ENCODE data around the gene CD55.

The CD55 gene

DNA sequence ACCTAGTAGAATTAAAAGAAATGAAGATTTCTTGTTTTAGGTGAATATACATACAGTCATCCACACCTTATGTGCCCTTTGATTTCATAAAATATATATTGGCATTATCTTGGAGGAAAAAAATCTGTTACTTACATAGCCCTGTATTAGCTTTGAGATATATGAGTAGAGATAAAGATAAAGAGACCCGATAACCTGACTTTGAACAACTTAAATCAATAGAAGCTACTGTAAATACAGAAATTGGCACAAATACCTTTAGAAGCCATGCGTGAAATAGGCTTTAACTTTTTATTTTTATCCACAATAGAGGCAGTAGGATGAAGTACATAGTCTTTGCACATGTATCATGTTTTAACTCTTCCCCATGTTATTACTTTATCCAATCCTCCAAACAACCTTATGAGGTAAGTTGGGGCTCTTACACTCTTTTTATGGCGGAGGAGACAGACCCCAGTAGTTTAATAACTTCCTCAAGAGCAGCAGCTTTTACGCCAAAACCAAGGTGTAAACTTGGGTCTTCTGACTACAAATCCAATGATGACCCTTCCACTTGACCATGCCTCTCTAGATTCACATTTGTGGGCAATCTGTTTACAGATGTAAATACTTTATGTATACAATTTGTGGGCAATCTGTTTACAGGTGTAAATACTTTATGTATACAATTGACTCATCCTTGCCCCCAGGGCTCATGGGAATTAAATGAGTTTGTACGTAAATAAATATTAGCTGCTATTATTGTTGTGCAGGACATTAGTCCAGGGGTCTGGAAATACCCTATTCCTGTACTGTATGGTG, 2.1 kb downstream of the CD55 start:
- WGBS (ENCODE audit: extremely low coverage, insufficient coverage, low lambda C conversion rate) = no CpG with 5 or more reads among the region's 5 CpGs
- no peak for DNase-seq
- H4K5ac ChIP-seq (ENCODE audit: low read length) = no peak overlapping the region

GRCh38 chr1:207328004-207328403, 6.5 kb downstream of the CD55 start:
- Histone ChIP-seq H3K4me2 (ENCODE audit: low read length) (no peak overlapping the region), H3K18ac (ENCODE audit: low read length) (no peak overlapping the region), H3K56ac (ENCODE audit: low read length) (no peak overlapping the region), H4K5ac (ENCODE audit: low read length) (no peak overlapping the region), H4K8ac (ENCODE audit: low read depth, low read length) (no peak overlapping the region), H3K4me1 (ENCODE audit: control insufficient read depth, low read depth, low read length) (no peaks in the 10 kb centered on the region), H3K79me2 (ENCODE audit: control insufficient read depth, insufficient read depth, low read length) (no peaks in the 10 kb centered on the region), H3K4me3 (ENCODE audit: low read length) (no peak overlapping the region), H2BK5ac (ENCODE audit: low read length) (no peak overlapping the region), H2AK5ac (ENCODE audit: low read length) (no peak overlapping the region), H3K4ac (ENCODE audit: low read depth, low read length) (no peak overlapping the region), H3K36me3 (ENCODE audit: control insufficient read depth, insufficient read depth, low read length) (no peaks in the 10 kb centered on the region), H3K27ac (ENCODE audit: low read depth, low read length) (no peak overlapping the region), H2BK15ac (replicated peaks; ENCODE audit: low read depth) (no peak overlapping the region), H3K79me1 (ENCODE audit: low read length) (no peaks in the 10 kb centered on the region), H3K27me3 (ENCODE audit: insufficient read depth, low read length, poor library complexity) (no peaks in the 10 kb centered on the region), H3K9ac (ENCODE audit: low read length) (no peak overlapping the region), H2BK120ac (ENCODE audit: low read depth, low read length) (no peak overlapping the region), H3K23ac (ENCODE audit: low read length) (no peak overlapping the region)
- no peak for DNase-seq

More for the DNA sequence above, 2.1 kb downstream of the CD55 start:
- Histone ChIP-seq H4K8ac (ENCODE audit: low read depth, low read length) (no peak overlapping the region), H3K4me2 (ENCODE audit: low read length) (no peak overlapping the region), H3K56ac (ENCODE audit: low read length) (no peak overlapping the region), H3K79me2 (ENCODE audit: control insufficient read depth, insufficient read depth, low read length) (peaks cover 4% of the 10 kb centered on the region), H3K4me1 (ENCODE audit: control insufficient read depth, low read depth, low read length) (no peaks in the 10 kb centered on the region), H2BK120ac (ENCODE audit: low read depth, low read length) (no peak overlapping the region), H3K27ac (ENCODE audit: low read depth, low read length) (no peak overlapping the region), H2BK15ac (replicated peaks; ENCODE audit: low read depth) (no peak overlapping the region), H3K27me3 (ENCODE audit: insufficient read depth, low read length, poor library complexity) (no peaks in the 10 kb centered on the region), H3K79me1 (ENCODE audit: low read length) (peaks cover 4% of the 10 kb centered on the region), H3K9ac (ENCODE audit: low read length) (no peak overlapping the region), H3K4me3 (ENCODE audit: low read length) (no peak overlapping the region), H3K18ac (ENCODE audit: low read length) (no peak overlapping the region), H2BK5ac (ENCODE audit: low read length) (no peak overlapping the region), H3K4ac (ENCODE audit: low read depth, low read length) (no peak overlapping the region), H3K23ac (ENCODE audit: low read length) (no peak overlapping the region), H2AK5ac (ENCODE audit: low read length) (no peak overlapping the region), H3K36me3 (ENCODE audit: control insufficient read depth, insufficient read depth, low read length) (no peaks in the 10 kb centered on the region)

DNA sequence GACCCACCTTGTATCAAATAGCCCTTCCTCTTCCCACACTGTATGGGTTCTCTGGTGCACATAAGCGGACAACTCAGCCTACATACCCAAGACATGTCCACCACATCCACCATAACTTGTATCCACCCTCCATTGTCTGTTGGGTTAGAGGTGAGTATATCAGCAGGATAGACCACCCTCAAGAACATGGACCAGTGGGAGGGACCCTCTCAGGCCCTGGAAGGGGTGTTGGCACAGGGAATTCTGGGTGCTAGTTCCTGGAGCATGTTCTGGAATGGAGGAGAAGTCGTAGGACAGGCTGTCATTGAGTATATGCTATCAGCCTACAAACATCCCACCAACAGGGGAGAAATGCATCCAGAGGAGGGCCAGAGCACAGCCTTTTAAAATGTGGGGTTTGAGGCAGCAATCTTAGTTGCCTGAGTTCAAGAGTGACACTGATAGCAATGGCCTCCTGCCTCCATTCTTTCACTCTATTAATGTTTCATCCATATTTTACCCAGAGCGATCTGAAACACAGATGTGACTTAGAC, 7.5 kb downstream of the CD55 start:
- Histone ChIP-seq H3K79me2 (ENCODE audit: control insufficient read depth, insufficient read depth, low read length) (no peaks in the 10 kb centered on the region), H2BK120ac (ENCODE audit: low read depth, low read length) (no peak overlapping the region), H2BK5ac (ENCODE audit: low read length) (no peak overlapping the region), H4K8ac (ENCODE audit: low read depth, low read length) (no peak overlapping the region), H3K4ac (ENCODE audit: low read depth, low read length) (no peak overlapping the region), H3K27me3 (ENCODE audit: insufficient read depth, low read length, poor library complexity) (no peaks in the 10 kb centered on the region), H3K27ac (ENCODE audit: low read depth, low read length) (no peak overlapping the region), H3K4me2 (ENCODE audit: low read length) (no peak overlapping the region), H3K23ac (ENCODE audit: low read length) (no peak overlapping the region), H3K4me3 (ENCODE audit: low read length) (no peak overlapping the region), H3K9ac (ENCODE audit: low read length) (no peak overlapping the region), H3K79me1 (ENCODE audit: low read length) (no peaks in the 10 kb centered on the region), H3K36me3 (ENCODE audit: control insufficient read depth, insufficient read depth, low read length) (no peaks in the 10 kb centered on the region), H3K4me1 (ENCODE audit: control insufficient read depth, low read depth, low read length) (no peaks in the 10 kb centered on the region), H3K18ac (ENCODE audit: low read length) (no peak overlapping the region), H4K5ac (ENCODE audit: low read length) (no peak overlapping the region), H2AK5ac (ENCODE audit: low read length) (no peak overlapping the region), H3K56ac (ENCODE audit: low read length) (no peak overlapping the region), H2BK15ac (replicated peaks; ENCODE audit: low read depth) (no peak overlapping the region)
- no CpG with 5 or more reads among the region's 3 CpGs for WGBS (ENCODE audit: extremely low coverage, insufficient coverage, low lambda C conversion rate)
- DNase-seq = no peak

GRCh38 chr1:207329469-207329868, 8.0 kb downstream of the CD55 start:
- Histone ChIP-seq H3K4me3 (ENCODE audit: low read length) (no peak overlapping the region), H3K18ac (ENCODE audit: low read length) (no peak overlapping the region), H3K23ac (ENCODE audit: low read length) (no peak overlapping the region), H3K27me3 (ENCODE audit: insufficient read depth, low read length, poor library complexity) (no peaks in the 10 kb centered on the region), H3K56ac (ENCODE audit: low read length) (no peak overlapping the region), H3K4ac (ENCODE audit: low read depth, low read length) (no peak overlapping the region), H3K4me1 (ENCODE audit: control insufficient read depth, low read depth, low read length) (no peaks in the 10 kb centered on the region), H3K36me3 (ENCODE audit: control insufficient read depth, insufficient read depth, low read length) (no peaks in the 10 kb centered on the region), H3K4me2 (ENCODE audit: low read length) (no peak overlapping the region), H2BK5ac (ENCODE audit: low read length) (no peak overlapping the region), H3K27ac (ENCODE audit: low read depth, low read length) (no peak overlapping the region), H3K9ac (ENCODE audit: low read length) (no peak overlapping the region), H3K79me1 (ENCODE audit: low read length) (no peaks in the 10 kb centered on the region), H4K5ac (ENCODE audit: low read length) (no peak overlapping the region), H2BK15ac (replicated peaks; ENCODE audit: low read depth) (no peak overlapping the region), H2BK120ac (ENCODE audit: low read depth, low read length) (no peak overlapping the region), H2AK5ac (ENCODE audit: low read length) (no peak overlapping the region), H3K79me2 (ENCODE audit: control insufficient read depth, insufficient read depth, low read length) (no peaks in the 10 kb centered on the region), H4K8ac (ENCODE audit: low read depth, low read length) (no peak overlapping the region)
- DNase-seq = no peak
- WGBS (ENCODE audit: extremely low coverage, insufficient coverage, low lambda C conversion rate) = no CpG with 5 or more reads among the region's 3 CpGs

GRCh38 chr1:207330011-207330710, 8.7 kb downstream of the CD55 start:
- DNase-seq = no peak
- Histone ChIP-seq H3K23ac (ENCODE audit: low read length) (no peak overlapping the region), H3K79me1 (ENCODE audit: low read length) (no peaks in the 10 kb centered on the region), H3K4me3 (ENCODE audit: low read length) (no peak overlapping the region), H3K79me2 (ENCODE audit: control insufficient read depth, insufficient read depth, low read length) (no peaks in the 10 kb centered on the region), H3K36me3 (ENCODE audit: control insufficient read depth, insufficient read depth, low read length) (no peaks in the 10 kb centered on the region), H3K56ac (ENCODE audit: low read length) (no peak overlapping the region), H3K4me2 (ENCODE audit: low read length) (no peak overlapping the region), H2BK15ac (replicated peaks; ENCODE audit: low read depth) (no peak overlapping the region), H3K18ac (ENCODE audit: low read length) (no peak overlapping the region), H3K9ac (ENCODE audit: low read length) (no peak overlapping the region), H4K8ac (ENCODE audit: low read depth, low read length) (no peak overlapping the region), H3K27me3 (ENCODE audit: insufficient read depth, low read length, poor library complexity) (no peaks in the 10 kb centered on the region), H2BK120ac (ENCODE audit: low read depth, low read length) (no peak overlapping the region), H3K4ac (ENCODE audit: low read depth, low read length) (no peak overlapping the region), H3K4me1 (ENCODE audit: control insufficient read depth, low read depth, low read length) (no peaks in the 10 kb centered on the region), H2AK5ac (ENCODE audit: low read length) (no peak overlapping the region), H4K5ac (ENCODE audit: low read length) (no peak overlapping the region), H3K27ac (ENCODE audit: low read depth, low read length) (no peak overlapping the region), H2BK5ac (ENCODE audit: low read length) (no peak overlapping the region)
- WGBS (ENCODE audit: extremely low coverage, insufficient coverage, low lambda C conversion rate) = no CpG with 5 or more reads among the region's 5 CpGs
